ENCODE data around the gene SELENON. TPM values are rescaled to one million over a fixed set of nuclear protein-coding genes. Genes with fewer than 3 reads are reported as not detected.
A peak's percentile ranks its signal among the peaks of the same experiment; 100 is the strongest.

The SELENON gene
- total and polyA plus RNA-seq, 2 of the 8 experiments (the other 6 are each of a cell fraction or from before 2014, with no cell fraction given) = 43.0 to 77.6 TPM

DNA sequence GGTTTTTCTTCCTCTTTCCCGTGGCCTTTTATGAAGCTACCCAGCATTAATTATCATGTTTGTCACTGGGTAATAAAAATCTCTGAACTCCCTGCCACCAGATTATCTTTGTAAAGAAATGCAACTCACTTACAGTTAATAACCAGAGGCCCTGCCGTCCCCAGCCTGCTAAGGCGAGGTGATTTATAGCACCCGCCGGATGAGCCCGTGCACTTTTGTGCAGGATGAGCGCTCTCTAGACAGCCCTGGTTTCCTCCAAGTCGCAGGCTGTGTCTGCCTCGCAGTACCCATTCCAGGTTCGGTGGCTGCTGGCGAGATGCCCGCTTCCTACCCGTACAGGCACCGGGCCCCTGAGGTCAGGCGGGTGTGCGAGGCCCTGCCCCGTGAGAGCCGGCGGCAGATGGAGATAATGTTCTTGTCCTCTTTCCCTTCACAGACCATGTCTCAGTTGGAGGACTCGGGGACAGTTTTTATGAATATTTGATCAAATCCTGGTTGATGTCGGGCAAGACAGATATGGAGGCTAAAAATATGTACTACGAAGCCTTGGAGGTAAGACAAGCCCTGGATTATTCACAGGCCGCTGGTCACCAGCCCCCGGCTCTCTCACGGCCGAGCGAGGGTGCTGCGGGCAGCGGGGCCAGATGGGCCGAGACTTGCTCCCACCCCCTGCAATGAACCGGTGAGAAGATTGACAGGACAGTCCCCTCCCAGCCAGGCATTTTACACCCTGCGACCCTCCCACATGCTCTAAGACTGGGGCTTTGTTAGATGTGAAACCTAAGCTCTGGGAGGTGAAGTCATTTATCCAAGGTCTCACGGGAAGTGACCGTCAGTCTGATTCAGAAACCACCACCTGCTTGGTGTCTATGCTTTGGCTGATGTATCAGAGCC lies 28.5 kb upstream of the SELENON start:
- no peak overlapping the region for H2AFZ ChIP-seq (ENCODE audit: low read length)
- POLR2A ChIA-PET (ENCODE audit: partially characterized antibody) = interaction anchor here (1.1 kb wide), 2 partner anchors 9 to 11 kb away, joined by 3 to 4 read pairs; no protein-coding TSS in a partner anchor
- H2AK5ac ChIP-seq (ENCODE audit: low read depth, low read length) = peak overlapping the region; percentile 84; the same call in 1 of the 2 replicates
- H4K5ac ChIP-seq (ENCODE audit: insufficient read length, low read depth, low read length) = no peak overlapping the region
- no peaks in the 10 kb centered on the region for H3K36me3 ChIP-seq (ENCODE audit: control insufficient read depth in 2 of 4, insufficient read depth in 4 of 4, low read length in 3 of 4)
- peak overlapping the region; percentile 76 for H4K91ac ChIP-seq (replicated peaks; ENCODE audit: insufficient read length, low read length)
- FAIRE-seq (no peak), DNase-seq (ENCODE audit: low read depth in 1 of 2, low spot score in 2 of 2) (no peak)
- 85% methylated on average over 34 of the region's 34 CpGs; no CpG with 5 or more reads in 1 of the 2 experiments for WGBS, 2 experiments (ENCODE audit: extremely low coverage in 1 of 2, insufficient coverage in 1 of 2, insufficient read length in 1 of 2, insufficient replicate concordance in 2 of 2, low coverage in 1 of 2, low lambda C conversion rate in 2 of 2, missing lambda C conversion rate in 1 of 2)
- peaks cover 0 to 9% (median 3%) of the 10 kb centered on the region in 4 experiments; a peak in 4 of 7 replicates for H3K4me1 ChIP-seq (replicated peaks in 1 of 4; ENCODE audit: control insufficient read depth in 3 of 4, insufficient read depth in 4 of 4, low read length in 3 of 4)
- peaks cover 23% of the 10 kb centered on the region; the same call in 1 of the 2 replicates for H3K23me2 ChIP-seq (ENCODE audit: low read depth, low read length)
- no peaks in the 10 kb centered on the region for H3K9me3 ChIP-seq (ENCODE audit: insufficient read depth in 2 of 2, low read depth in 1 of 2, low read length in 1 of 2)
- peak overlapping the region; percentile 38; the same call in 1 of the 2 replicates for H3K18ac ChIP-seq (ENCODE audit: extremely low read depth, low read length)
- CTCF ChIA-PET (ENCODE audit: partially characterized antibody) = interaction anchor here (0.6 to 2.4 kb wide), 8 partner anchors 12 to 267 kb away, joined by 3 to 13 read pairs (median 3); no protein-coding TSS in a partner anchor
- H3K56ac ChIP-seq (replicated peaks; ENCODE audit: insufficient read length, low read depth, low read length) = no peak overlapping the region
- no peak overlapping the region for H3K4me2 ChIP-seq (ENCODE audit: insufficient read depth in 1 of 2, low read depth in 2 of 2, low read length in 2 of 2)
- no peak overlapping the region for H3K23ac ChIP-seq (ENCODE audit: insufficient read length)
- no peak overlapping the region for H2BK120ac ChIP-seq (replicated peaks; ENCODE audit: low read depth, low read length)
- no peaks in the 10 kb centered on the region for H3K79me1 ChIP-seq (ENCODE audit: low read depth, low read length)
- H4K20me1 ChIP-seq (replicated peaks in 1 of 2; ENCODE audit: control insufficient read depth in 1 of 2, insufficient read depth in 2 of 2, low read length in 2 of 2) = peaks cover 0 to 9% of the 10 kb centered on the region in 2 experiments
- 0 out of 2 replicates have a peak overlapping the region, but pooled peaks have one; percentile 35 for H2BK5ac ChIP-seq (ENCODE audit: low read depth, low read length)
- H3K27ac ChIP-seq (ENCODE audit: low read depth, low read length) = no peak overlapping the region
- H2BK12ac ChIP-seq (ENCODE audit: low read depth, low read length) = peak overlapping the region; percentile 92; the same call in 1 of the 2 replicates
- H3K79me2 ChIP-seq (ENCODE audit: control insufficient read depth in 1 of 2, insufficient read depth in 2 of 2, low read length in 2 of 2) = no peaks in the 10 kb centered on the region
- H3K9ac ChIP-seq (replicated peaks in 1 of 4; ENCODE audit: extremely low read depth in 1 of 4, low read depth in 3 of 4, low read length in 3 of 4) = 0 out of 7 replicates have a peak overlapping the region, but pooled peaks of 1 of the 4 experiments have one; percentile 8
- H3K4ac ChIP-seq (replicated peaks; ENCODE audit: insufficient read length, low read depth, low read length) = no peak overlapping the region
- no peak overlapping the region for H3K4me3 ChIP-seq (ENCODE audit: extremely low read depth in 1 of 4, insufficient read depth in 2 of 4, low read depth in 3 of 4, low read length in 4 of 4)
- H2BK15ac ChIP-seq (ENCODE audit: low read length) = peak overlapping the region; percentile 88; the same call in 1 of the 2 replicates
- peak overlapping the region; percentile 82 for H4K8ac ChIP-seq (ENCODE audit: extremely low read depth, insufficient read depth, low read length)
- no peaks in the 10 kb centered on the region for H3K27me3 ChIP-seq (replicated peaks in 1 of 4; ENCODE audit: control insufficient read depth in 3 of 4, extremely low read depth in 1 of 4, insufficient read depth in 3 of 4, low read length in 3 of 4)
- TF ChIP-seq NRF1 (IDR thresholded peaks at IDR 0.05; ENCODE audit: low read depth, low read length) (no peak), JUND (IDR thresholded peaks at IDR 0.05; ENCODE audit: low read length) (no peak), RNF2 (IDR thresholded peaks at IDR 0.05; ENCODE audit: borderline replicate concordance, low read depth, low read length, missing control alignments, poor library complexity, severe bottlenecking) (no peak), CTBP2 (IDR thresholded peaks at IDR 0.05; ENCODE audit: borderline replicate concordance, insufficient read depth, insufficient read length, low read length) (no peak), SRF (IDR thresholded peaks at IDR 0.05; ENCODE audit: low read depth, low read length) (no peak)
- TF ChIP-seq, protein P1, sequence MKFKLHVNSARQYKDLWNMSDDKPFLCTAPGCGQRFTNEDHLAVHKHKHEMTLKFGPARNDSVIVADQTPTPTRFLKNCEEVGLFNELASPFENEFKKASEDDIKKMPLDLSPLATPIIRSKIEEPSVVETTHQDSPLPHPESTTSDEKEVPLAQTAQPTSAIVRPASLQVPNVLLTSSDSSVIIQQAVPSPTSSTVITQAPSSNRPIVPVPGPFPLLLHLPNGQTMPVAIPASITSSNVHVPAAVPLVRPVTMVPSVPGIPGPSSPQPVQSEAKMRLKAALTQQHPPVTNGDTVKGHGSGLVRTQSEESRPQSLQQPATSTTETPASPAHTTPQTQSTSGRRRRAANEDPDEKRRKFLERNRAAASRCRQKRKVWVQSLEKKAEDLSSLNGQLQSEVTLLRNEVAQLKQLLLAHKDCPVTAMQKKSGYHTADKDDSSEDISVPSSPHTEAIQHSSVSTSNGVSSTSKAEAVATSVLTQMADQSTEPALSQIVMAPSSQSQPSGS (IDR thresholded peaks at IDR 0.05; ENCODE audit: low read length) = no peak
- no peak overlapping the region for H2BK20ac ChIP-seq (ENCODE audit: low read length)
- no peak overlapping the region for H3K14ac ChIP-seq (ENCODE audit: insufficient read length)

Data from H1 (cell line).